Activated naive CD4-positive, alpha-beta T cell treated with Interleukin-2 at 50 U/mL for 16 hours (primary cell): ENCODE measurements around the gene DLGAP1.

Experiments
- DNase-seq: peaks from one replicate; pipeline ENCODE4 v3.0.0-alpha.2; 2020

The DLGAP1 gene

GRCh38 chr18:3452750-3453539 lies 1002.2 kb downstream of the DLGAP1 start:
- DNase-seq, result no peak

GRCh38 chr18:3451989-3452749 lies 1002.9 kb downstream of the DLGAP1 start:
- DNase-seq, result peak; percentile 46

GRCh38 chr18:3451183-3451988 lies 1003.7 kb downstream of the DLGAP1 start:
- peak; percentile 89 for DNase-seq

- DNase-seq, result no peak
Measured at GRCh38 chr18:3450799-3451182, 1004.3 kb downstream of the DLGAP1 start.

- DNase-seq, result peak; percentile 75
Measured at GRCh38 chr18:3450012-3450798, 1004.9 kb downstream of the DLGAP1 start, which contains the start of gene TGIF1. Gene TGIF1 (plus strand): TSS chr18:3450172. CDS start chr18:3450490, 318 bp downstream.

GRCh38 chr18:3449512-3450011 lies 1005.5 kb downstream of the DLGAP1 start:
- peak; percentile 83 for DNase-seq

GRCh38 chr18:3448838-3449511 lies 1006.1 kb downstream of the DLGAP1 start:
- DNase-seq, result peak; percentile 58

- peak; percentile 85 for DNase-seq
Measured at GRCh38 chr18:3447895-3448837, 1006.9 kb downstream of the DLGAP1 start.

GRCh38 chr18:3447068-3447894 lies 1007.8 kb downstream of the DLGAP1 start:
- DNase-seq, result peak; percentile 44
